Endodermal cell (in vitro differentiated cells): ENCODE data around the gene SUN2. TPM values are rescaled to one million over a fixed set of nuclear protein-coding genes. Genes with fewer than 3 reads are reported as not detected.

Experiments
- DNase-seq: peaks from one replicate; pipeline ENCODE4 v3.0.0-alpha.2; 2017
- H3K27ac ChIP-seq: 2 replicates; pipeline ENCODE4 v1.5.1; 2013; ENCODE audit warnings: mild to moderate bottlenecking, low read depth, low read length, moderate library complexity
- H3K27me3 ChIP-seq: 2 replicates; pipeline ENCODE4 v1.6.1; 2013; ENCODE audit warnings: mild to moderate bottlenecking, low read length, moderate library complexity; ENCODE audit not compliant: insufficient read depth, control insufficient read depth, poor library complexity, severe bottlenecking
- H3K36me3 ChIP-seq: 2 replicates; pipeline ENCODE4 v1.7.0; 2013; ENCODE audit warnings: mild to moderate bottlenecking, low read length, moderate library complexity; ENCODE audit not compliant: control insufficient read depth, insufficient read depth
- H3K4me1 ChIP-seq: one replicate; pipeline ENCODE4 v1.7.0; 2013; ENCODE audit warnings: low read length; ENCODE audit not compliant: control insufficient read depth, insufficient read depth
- H3K4me3 ChIP-seq: 2 replicates; pipeline ENCODE4 v1.5.1; 2013; ENCODE audit warnings: mild to moderate bottlenecking, low read length, moderate library complexity
- H3K9ac ChIP-seq: 2 replicates; pipeline ENCODE4 v1.6.1; 2013; ENCODE audit warnings: mild to moderate bottlenecking, low read length, moderate library complexity; ENCODE audit not compliant: poor library complexity, severe bottlenecking; ENCODE audit errors: extremely low read depth
- H3K9me3 ChIP-seq: 2 replicates; pipeline ENCODE4 v1.6.1; 2013; ENCODE audit warnings: mild to moderate bottlenecking, low read length, moderate library complexity; ENCODE audit not compliant: control insufficient read depth
- H3K27ac Mint-ChIP-seq: 2 replicates; pipeline ENCODE4 v1.8.0; 2020; ENCODE audit warnings: mixed read lengths
- H3K27me3 Mint-ChIP-seq: 2 replicates; pipeline ENCODE4 v1.8.0; 2021; ENCODE audit warnings: mild to moderate bottlenecking, mixed read lengths; ENCODE audit not compliant: insufficient read depth
- H3K36me3 Mint-ChIP-seq: 2 replicates; pipeline ENCODE4 v1.8.0; 2020; ENCODE audit warnings: low read depth, mixed read lengths
- H3K4me1 Mint-ChIP-seq: 2 replicates; pipeline ENCODE4 v1.8.0; 2020; ENCODE audit warnings: mixed read lengths
- H3K4me3 Mint-ChIP-seq: 2 replicates; pipeline ENCODE4 v1.8.0; 2020; ENCODE audit warnings: mild to moderate bottlenecking, moderate library complexity, mixed read lengths
- H3K9me3 Mint-ChIP-seq: 2 replicates; pipeline ENCODE4 v1.8.0; 2020; ENCODE audit warnings: mild to moderate bottlenecking, mixed read lengths
- WGBS, 2 experiments: methylation state at CpG; one replicate each; pipeline versions ENCODE4 v1.1.5 to v1.1.7; 2013; ENCODE audit warnings: missing lambda C conversion rate in 2 of 2, mixed read lengths in 1 of 2; ENCODE audit not compliant: insufficient coverage in 1 of 2, insufficient read length in 1 of 2; 5-methylcytosine and 5-hydroxymethylcytosine counted together
- total RNA-seq, 2 donors: library from RNA; stranded (reverse); fragmentation: NEBNext Ultra II Directional in 1 of 2; extraction: Animal tissue kit (Norgen Biotek cat#: 25700) in 1 of 2; gene quantifications; 2 replicates in 1 of 2; 3 replicates in 1 of 2; pipeline ENCODE4 v1.2.1, GENCODE V29; 2021
- TF ChIP-seq, protein P1 (sequence below): fragments of 200-600 bp; sonication (generic); conservative IDR thresholded peaks from 2 replicates; pipeline ENCODE4 v1.5.0; 2021; ENCODE audit warnings: antibody characterized with exemption, mild to moderate bottlenecking

Gene SUN2
- total RNA-seq, 2 donors from 2014 or later, result 23.0 to 32.4 TPM

DNA sequence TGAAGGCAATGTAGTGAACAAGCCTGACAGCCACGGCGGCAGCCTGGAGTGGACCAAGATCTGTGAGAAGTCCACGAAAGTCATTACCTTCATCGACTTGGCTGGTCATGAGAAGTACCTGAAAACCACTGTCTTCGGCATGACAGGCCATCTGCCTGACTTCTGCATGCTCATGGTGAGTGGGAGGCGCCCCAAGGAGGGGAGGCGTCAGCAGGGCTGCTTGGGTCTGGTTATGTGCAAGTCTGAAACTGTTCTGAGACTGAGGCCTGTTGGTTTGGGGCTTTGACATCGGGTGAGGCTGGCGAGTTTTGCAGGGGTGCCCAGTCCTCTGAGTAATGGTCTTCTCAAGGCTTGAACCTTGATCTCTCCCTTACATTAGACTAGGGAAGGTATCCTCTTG lies 39.0 kb downstream of the SUN2 start:
- peaks cover 15% of the 10 kb centered on the region for H3K4me1 ChIP-seq
- no peaks in the 10 kb centered on the region for H3K9me3 ChIP-seq
- WGBS, 2 experiments, result 86 to 92% methylated on average over 9 of the region's 9 CpGs
- H3K4me1 Mint-ChIP-seq, result peaks cover 34% of the 10 kb centered on the region
- H3K4me3 ChIP-seq, result no peak overlapping the region
- no peak overlapping the region for H3K4me3 Mint-ChIP-seq
- no peak overlapping the region for H3K9ac ChIP-seq
- DNase-seq, result no peak
- peaks cover 55% of the 10 kb centered on the region for H3K36me3 ChIP-seq
- H3K27me3 Mint-ChIP-seq, result no peaks in the 10 kb centered on the region
- peaks cover 35% of the 10 kb centered on the region for H3K36me3 Mint-ChIP-seq
- peak overlapping the region; percentile 20 for H3K27ac Mint-ChIP-seq
- H3K27me3 ChIP-seq, result no peaks in the 10 kb centered on the region
- TF ChIP-seq, protein P1, sequence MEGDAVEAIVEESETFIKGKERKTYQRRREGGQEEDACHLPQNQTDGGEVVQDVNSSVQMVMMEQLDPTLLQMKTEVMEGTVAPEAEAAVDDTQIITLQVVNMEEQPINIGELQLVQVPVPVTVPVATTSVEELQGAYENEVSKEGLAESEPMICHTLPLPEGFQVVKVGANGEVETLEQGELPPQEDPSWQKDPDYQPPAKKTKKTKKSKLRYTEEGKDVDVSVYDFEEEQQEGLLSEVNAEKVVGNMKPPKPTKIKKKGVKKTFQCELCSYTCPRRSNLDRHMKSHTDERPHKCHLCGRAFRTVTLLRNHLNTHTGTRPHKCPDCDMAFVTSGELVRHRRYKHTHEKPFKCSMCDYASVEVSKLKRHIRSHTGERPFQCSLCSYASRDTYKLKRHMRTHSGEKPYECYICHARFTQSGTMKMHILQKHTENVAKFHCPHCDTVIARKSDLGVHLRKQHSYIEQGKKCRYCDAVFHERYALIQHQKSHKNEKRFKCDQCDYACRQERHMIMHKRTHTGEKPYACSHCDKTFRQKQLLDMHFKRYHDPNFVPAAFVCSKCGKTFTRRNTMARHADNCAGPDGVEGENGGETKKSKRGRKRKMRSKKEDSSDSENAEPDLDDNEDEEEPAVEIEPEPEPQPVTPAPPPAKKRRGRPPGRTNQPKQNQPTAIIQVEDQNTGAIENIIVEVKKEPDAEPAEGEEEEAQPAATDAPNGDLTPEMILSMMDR, result no peak
- H3K9me3 Mint-ChIP-seq, result no peaks in the 10 kb centered on the region
- H3K27ac ChIP-seq, result peak overlapping the region; percentile 46

DNA sequence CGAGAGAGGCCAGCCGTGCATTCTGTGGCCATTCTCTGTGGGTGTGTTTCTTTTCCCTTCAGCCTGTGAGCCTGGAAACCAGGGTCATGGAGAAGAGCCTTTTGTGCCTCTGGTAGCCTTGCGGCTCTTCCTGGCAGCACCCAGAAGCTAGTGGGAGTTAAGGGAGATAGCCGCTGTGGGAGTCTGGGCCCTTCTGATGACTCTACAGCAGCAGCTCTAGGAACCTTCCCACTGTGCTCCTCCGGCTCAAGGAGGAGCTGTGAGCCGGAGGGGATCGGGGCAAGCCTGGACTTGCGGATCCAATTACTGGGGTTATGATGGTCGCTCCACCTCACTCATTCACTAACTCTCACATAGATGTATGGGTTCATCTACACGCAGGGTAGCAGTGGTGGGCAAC lies 39.5 kb downstream of the SUN2 start:
- H3K4me1 Mint-ChIP-seq, result peaks cover 34% of the 10 kb centered on the region
- 94 to 96% methylated on average over 7 to 10 of the region's 10 CpGs for WGBS, 2 experiments
- H3K4me3 Mint-ChIP-seq, result no peak overlapping the region
- no peaks in the 10 kb centered on the region for H3K27me3 Mint-ChIP-seq
- peaks cover 15% of the 10 kb centered on the region for H3K4me1 ChIP-seq
- H3K9ac ChIP-seq, result no peak overlapping the region
- TF ChIP-seq, protein P1, result no peak
- no peaks in the 10 kb centered on the region for H3K27me3 ChIP-seq
- H3K9me3 ChIP-seq, result no peaks in the 10 kb centered on the region
- peaks cover 52% of the 10 kb centered on the region for H3K36me3 ChIP-seq
- no peak for DNase-seq
- no peak overlapping the region for H3K4me3 ChIP-seq
- peaks cover 31% of the 10 kb centered on the region for H3K36me3 Mint-ChIP-seq
- no peaks in the 10 kb centered on the region for H3K9me3 Mint-ChIP-seq
- peak overlapping the region; percentile 3 for H3K27ac ChIP-seq
- peak overlapping the region; percentile 20 for H3K27ac Mint-ChIP-seq

GRCh38 chr22:38715852-38716251 lies 39.9 kb downstream of the SUN2 start:
- Histone ChIP-seq H3K9ac (no peak overlapping the region), H3K27ac (no peak overlapping the region), H3K36me3 (peaks cover 56% of the 10 kb centered on the region), H3K4me1 (peaks cover 15% of the 10 kb centered on the region), H3K4me3 (no peak overlapping the region), H3K27me3 (no peaks in the 10 kb centered on the region), H3K9me3 (no peaks in the 10 kb centered on the region)
- no peak overlapping the region for H3K4me3 Mint-ChIP-seq
- H3K4me1 Mint-ChIP-seq, result peaks cover 36% of the 10 kb centered on the region
- TF ChIP-seq, protein P1, result no peak
- peaks cover 29% of the 10 kb centered on the region for H3K36me3 Mint-ChIP-seq
- 97% methylated on average over 15 of the region's 15 CpGs for WGBS, 2 experiments
- no peak for DNase-seq
- H3K27me3 Mint-ChIP-seq, result no peaks in the 10 kb centered on the region
- H3K27ac Mint-ChIP-seq, result peak overlapping the region; percentile 15
- H3K9me3 Mint-ChIP-seq, result no peaks in the 10 kb centered on the region
